Activated T-helper 2 cell treated with anti-CD3 and anti-CD28 coated beads, Interferon-gamma antibody, Interleukin-2, Interleukin-4, amounts not matched to agents 10 μg/mL and 5 μg/mL and 100 μg/mL, durations not matched to agents 14 hours and 24 hours and 36 hours (primary cell): ENCODE measurements around the gene ICA1. TPM values are rescaled to one million over a fixed set of nuclear protein-coding genes. Genes with fewer than 3 reads are reported as not detected.
A peak's percentile ranks its signal among the peaks of the same experiment; 100 is the strongest.

ENCODE experiments used
- DNase-seq: peaks from one replicate; pipeline ENCODE4 v3.0.0; 2021; ENCODE audit warnings: low spot score
- H3K27ac Mint-ChIP-seq: one replicate; pipeline ENCODE4 v1.8.0; 2021; ENCODE audit warnings: mixed read lengths
- H3K27me3 Mint-ChIP-seq: one replicate; pipeline ENCODE4 v1.8.0; 2021; ENCODE audit warnings: low read depth, mixed read lengths
- H3K36me3 Mint-ChIP-seq: one replicate; pipeline ENCODE4 v1.8.0; 2021; ENCODE audit warnings: low read depth, mixed read lengths
- H3K4me1 Mint-ChIP-seq: one replicate; pipeline ENCODE4 v1.8.0; 2021; ENCODE audit warnings: low read depth, mixed read lengths
- H3K4me3 Mint-ChIP-seq: one replicate; pipeline ENCODE4 v1.8.0; 2021; ENCODE audit warnings: low read depth, mild to moderate bottlenecking, moderate library complexity, mixed read lengths
- H3K9me3 Mint-ChIP-seq: one replicate; pipeline ENCODE4 v1.8.0; 2021; ENCODE audit warnings: mixed read lengths
- intact Hi-C: fragments of 100-400 bp; cut with micrococcal nuclease; formaldehyde crosslinking; loops from one replicate; pipeline ENCODE4 v1.15.1; 2023
- total RNA-seq: library from RNA; stranded (reverse); gene quantifications from 2 replicates; pipeline ENCODE4 v1.2.3, GENCODE V29; 2022

Gene ICA1
- total RNA-seq, 1 donor from 2014 or later, result 4.8 TPM

DNA sequence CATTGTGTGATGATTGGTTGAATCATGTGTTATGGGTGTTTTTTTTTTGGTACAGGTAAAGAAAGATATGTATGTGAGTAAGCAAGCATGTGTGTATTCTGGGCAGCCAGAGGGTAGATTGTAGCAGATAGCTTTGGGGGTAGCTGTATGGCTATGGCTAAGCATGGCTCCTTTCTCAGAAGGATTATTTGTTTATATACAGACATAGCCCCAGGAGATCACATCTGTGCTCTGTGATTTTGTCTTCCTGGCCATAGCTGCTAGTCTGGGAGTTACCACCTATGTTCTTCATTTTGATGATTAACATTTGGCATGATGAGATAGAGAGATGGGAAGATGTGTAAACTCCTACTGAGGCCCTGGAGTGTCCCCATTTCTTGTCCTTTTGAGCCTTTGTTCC, 23.2 kb upstream of the ICA1 start:
- Mint-ChIP-seq H3K36me3 (no peaks in the 10 kb centered on the region), H3K4me3 (no peak overlapping the region), H3K4me1 (peaks cover 2% of the 10 kb centered on the region), H3K27ac (no peak overlapping the region), H3K27me3 (peaks cover 16% of the 10 kb centered on the region), H3K9me3 (no peaks in the 10 kb centered on the region)
- DNase-seq, result no peak
- intact Hi-C loops, result no loop called here

DNA sequence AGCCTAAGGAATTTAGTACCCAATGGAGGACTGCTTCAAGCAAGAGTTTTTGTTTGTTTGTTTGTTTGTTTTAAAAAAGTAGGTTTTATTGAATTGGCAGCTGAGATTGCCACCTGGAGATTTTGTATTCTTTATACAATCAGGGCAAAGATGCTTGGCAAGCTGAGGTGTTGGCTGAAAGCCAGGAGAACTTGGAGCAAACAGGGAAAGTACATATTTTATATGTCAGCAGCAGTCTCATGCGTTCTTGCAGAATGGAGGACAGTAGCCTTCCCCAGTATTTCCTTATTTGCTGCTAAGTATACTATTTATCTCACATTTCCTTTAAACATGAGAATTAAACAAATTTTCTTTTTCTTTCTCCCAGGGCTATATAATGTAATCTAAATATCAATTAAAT, 22.6 kb upstream of the ICA1 start:
- H3K4me1 Mint-ChIP-seq, result peaks cover 2% of the 10 kb centered on the region
- no peak overlapping the region for H3K4me3 Mint-ChIP-seq
- intact Hi-C loops, result no loop called here

DNA sequence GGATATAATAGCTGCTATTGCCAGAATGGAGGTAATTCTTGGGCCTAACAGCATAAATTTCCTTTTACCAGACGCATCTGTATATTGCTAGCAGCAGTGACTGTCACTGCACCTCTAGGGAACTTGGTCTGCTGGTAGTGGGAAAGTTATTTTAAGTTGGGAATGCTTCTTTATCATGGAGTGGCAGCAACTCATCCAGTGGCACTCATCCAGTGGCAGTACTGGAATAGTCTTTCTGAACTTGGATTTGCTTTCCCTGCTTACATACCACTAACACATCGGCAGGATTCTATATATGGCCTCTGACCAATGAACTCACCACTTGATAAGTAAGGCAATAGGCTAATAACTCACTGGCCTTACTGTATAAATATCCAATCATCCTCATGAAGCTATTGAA, 22.0 kb upstream of the ICA1 start:
- H3K27me3 Mint-ChIP-seq, result peaks cover 10% of the 10 kb centered on the region
- no peak overlapping the region for H3K27ac Mint-ChIP-seq
- DNase-seq, result no peak
- H3K9me3 Mint-ChIP-seq, result no peaks in the 10 kb centered on the region
- H3K4me1 Mint-ChIP-seq, result peaks cover 2% of the 10 kb centered on the region
- no peaks in the 10 kb centered on the region for H3K36me3 Mint-ChIP-seq
- H3K4me3 Mint-ChIP-seq, result no peak overlapping the region
- intact Hi-C loops, result no loop called here

More for the DNA sequence above, 22.6 kb upstream of the ICA1 start:
- Mint-ChIP-seq H3K27ac (no peak overlapping the region), H3K27me3 (peaks cover 16% of the 10 kb centered on the region), H3K36me3 (no peaks in the 10 kb centered on the region), H3K9me3 (no peaks in the 10 kb centered on the region)
- DNase-seq, result no peak

DNA sequence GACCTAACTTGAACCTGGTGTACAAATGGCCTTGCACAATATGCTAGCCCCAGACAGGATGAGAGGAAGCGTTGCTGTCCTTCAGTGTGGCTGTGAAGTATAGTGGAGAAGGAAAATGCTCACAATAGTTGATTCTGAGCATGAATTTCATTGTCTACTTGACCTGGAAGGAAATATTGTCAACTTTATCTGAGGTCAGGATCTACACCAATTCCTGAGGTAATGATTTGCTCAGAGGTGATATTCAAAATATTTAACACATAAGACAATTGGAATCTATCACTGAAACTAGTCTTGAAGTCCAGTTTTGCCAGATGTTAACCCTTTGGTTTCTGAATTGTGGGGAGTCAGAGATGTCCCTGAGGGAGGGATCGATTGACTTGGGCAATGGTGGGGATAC, 20.9 kb upstream of the ICA1 start:
- Mint-ChIP-seq H3K4me1 (peaks cover 2% of the 10 kb centered on the region), H3K27me3 (peaks cover 14% of the 10 kb centered on the region), H3K27ac (no peak overlapping the region), H3K4me3 (no peak overlapping the region), H3K9me3 (no peaks in the 10 kb centered on the region), H3K36me3 (no peaks in the 10 kb centered on the region)
- intact Hi-C loops, result no loop called here
- no peak for DNase-seq

DNA sequence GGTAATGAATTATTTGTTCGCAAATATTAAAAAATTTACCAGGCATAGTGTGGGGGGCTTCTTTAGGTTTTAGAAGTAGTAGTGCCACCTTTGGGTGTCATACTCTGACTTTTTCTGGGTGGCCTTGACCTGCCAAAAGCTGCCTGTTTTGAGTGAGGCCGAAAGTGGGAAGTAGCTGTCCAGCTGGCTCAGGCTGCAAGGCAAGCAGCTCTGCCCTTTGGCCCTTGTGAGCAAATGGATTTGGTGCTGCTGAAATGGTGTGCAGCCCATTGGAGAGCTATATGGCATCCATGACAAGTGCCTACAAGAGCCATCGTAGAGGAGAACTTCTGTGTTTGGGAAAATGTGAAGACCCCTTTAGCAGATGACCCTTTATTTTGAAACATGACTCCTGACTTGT, 20.2 kb upstream of the ICA1 start:
- no peak for DNase-seq
- intact Hi-C loops, result no loop called here
- Mint-ChIP-seq H3K4me3 (no peak overlapping the region), H3K36me3 (no peaks in the 10 kb centered on the region), H3K27me3 (peaks cover 11% of the 10 kb centered on the region), H3K4me1 (no peaks in the 10 kb centered on the region), H3K9me3 (no peaks in the 10 kb centered on the region), H3K27ac (no peak overlapping the region)

DNA sequence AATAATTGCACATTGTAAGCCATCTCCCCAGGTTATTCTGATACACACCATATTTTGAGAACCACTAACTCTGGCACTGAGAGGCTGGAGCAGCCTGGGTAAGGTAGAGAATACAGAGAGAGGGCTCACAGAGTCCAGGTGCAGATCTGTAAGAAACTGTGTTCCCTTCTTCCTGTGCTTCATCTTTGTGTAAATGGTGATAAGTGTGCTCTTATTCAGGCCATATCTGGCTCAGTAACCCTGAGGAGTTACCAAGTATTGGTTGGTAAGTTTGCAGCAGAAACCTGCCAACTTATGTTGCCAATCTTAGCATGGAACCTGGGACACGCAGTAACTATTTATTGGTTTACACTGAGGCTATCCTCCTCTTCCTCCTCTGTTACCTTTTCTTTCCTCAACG, 16.2 kb upstream of the ICA1 start:
- H3K4me3 Mint-ChIP-seq, result no peak overlapping the region
- H3K9me3 Mint-ChIP-seq, result no peaks in the 10 kb centered on the region
- H3K27me3 Mint-ChIP-seq, result peaks cover 16% of the 10 kb centered on the region
- H3K4me1 Mint-ChIP-seq, result peaks cover 3% of the 10 kb centered on the region
- no peak for DNase-seq
- intact Hi-C loops, result no loop called here
- no peaks in the 10 kb centered on the region for H3K36me3 Mint-ChIP-seq
- no peak overlapping the region for H3K27ac Mint-ChIP-seq

DNA sequence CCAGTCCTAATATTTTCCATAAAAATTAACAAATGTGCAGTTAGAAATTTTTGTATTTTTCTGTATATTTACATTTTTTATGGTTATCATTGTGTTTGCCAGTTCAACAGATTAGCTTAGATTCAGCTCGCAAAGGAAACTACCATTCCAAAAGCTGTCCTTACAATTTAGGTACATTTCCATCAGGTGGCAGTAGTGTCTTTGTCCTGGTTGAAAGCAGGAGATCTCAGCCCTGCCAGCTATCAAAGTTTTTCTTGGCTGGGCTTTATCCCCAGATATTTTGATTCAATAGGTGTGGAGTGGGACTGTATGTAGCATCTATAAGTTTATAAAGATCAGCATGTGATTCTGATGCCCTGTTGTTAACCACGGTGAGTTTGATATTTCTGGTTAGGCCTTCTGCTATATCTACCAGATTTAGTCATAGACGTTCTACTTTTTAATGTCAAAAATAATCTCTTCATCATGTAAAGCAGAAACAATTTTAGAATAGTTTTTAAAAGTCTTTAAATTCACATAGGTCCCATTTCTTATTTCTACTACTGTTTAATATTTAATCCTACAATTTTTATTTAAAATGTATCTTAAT, 15.5 kb upstream of the ICA1 start:
- Mint-ChIP-seq H3K27ac (no peak overlapping the region), H3K27me3 (peaks cover 16% of the 10 kb centered on the region), H3K4me1 (peaks cover 3% of the 10 kb centered on the region), H3K9me3 (no peaks in the 10 kb centered on the region), H3K4me3 (no peak overlapping the region), H3K36me3 (no peaks in the 10 kb centered on the region)
- no peak for DNase-seq
- intact Hi-C loops, result no loop called here

DNA sequence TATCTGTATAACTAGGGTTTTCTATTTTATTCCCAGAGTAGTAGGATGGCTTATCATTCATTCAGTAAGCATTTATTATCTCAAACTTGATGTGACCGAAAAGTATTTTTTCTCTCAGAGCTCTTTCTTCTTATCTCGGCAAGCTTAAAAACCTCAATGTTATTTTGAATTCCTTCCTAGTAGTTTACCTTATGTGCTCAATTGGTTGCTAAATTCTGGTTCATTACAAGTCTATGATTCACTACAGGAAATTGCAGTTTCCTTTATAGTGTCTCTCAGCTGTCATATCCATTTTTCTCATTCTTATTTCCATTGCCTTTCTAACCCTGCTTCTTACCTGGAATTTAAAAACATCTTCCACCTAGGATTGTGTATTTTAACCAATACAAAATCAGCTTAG, 12.6 kb upstream of the ICA1 start:
- H3K27me3 Mint-ChIP-seq, result peaks cover 34% of the 10 kb centered on the region
- no peaks in the 10 kb centered on the region for H3K9me3 Mint-ChIP-seq
- no peak overlapping the region for H3K27ac Mint-ChIP-seq
- no peak for DNase-seq
- intact Hi-C loops, result no loop called here
- H3K4me1 Mint-ChIP-seq, result peaks cover 3% of the 10 kb centered on the region
- no peaks in the 10 kb centered on the region for H3K36me3 Mint-ChIP-seq
- no peak overlapping the region for H3K4me3 Mint-ChIP-seq

DNA sequence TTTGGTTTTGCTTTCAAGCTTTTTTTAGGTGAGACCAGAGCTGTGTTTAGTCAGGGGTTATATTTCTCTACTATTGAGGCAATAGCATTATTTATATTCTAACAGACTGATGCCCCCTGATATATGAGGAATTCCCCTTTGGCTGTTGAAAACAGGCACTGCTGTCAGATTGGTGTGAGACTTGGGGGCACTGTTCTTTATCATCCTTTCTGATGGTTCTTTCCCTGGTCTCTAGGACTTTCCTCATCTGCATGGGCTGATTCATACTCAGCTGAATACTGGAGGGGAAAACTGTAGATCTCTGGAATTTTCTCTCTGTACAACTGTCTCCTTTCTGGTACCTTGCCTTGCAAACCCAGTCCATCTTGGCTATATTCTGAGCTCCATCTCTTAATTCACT, 10.0 kb upstream of the ICA1 start:
- H3K27me3 Mint-ChIP-seq, result peaks cover 37% of the 10 kb centered on the region
- no peak for DNase-seq
- intact Hi-C loops, result no loop called here
- peaks cover 3% of the 10 kb centered on the region for H3K4me1 Mint-ChIP-seq
- no peaks in the 10 kb centered on the region for H3K36me3 Mint-ChIP-seq
- H3K4me3 Mint-ChIP-seq, result no peak overlapping the region
- H3K27ac Mint-ChIP-seq, result no peak overlapping the region
- no peaks in the 10 kb centered on the region for H3K9me3 Mint-ChIP-seq

DNA sequence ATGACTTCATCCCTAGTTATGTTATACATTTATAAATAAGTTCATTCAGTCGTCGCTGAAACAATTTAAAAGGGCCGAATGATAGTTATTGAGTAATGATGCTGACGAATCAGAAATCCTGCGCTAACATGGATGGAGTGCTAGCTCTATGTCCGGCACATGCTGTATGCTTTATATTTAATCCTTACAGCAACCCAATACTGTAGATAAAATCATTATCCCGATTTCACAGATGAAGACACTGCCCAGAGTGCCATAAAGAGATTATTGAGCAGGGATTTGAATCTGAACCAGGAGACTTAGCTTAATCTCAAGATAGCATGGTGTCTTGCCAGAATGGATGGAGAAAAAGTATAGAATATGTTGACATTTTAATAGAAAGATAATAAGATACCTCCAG, 1.1 kb upstream of the ICA1 start:
- peaks cover 64% of the 10 kb centered on the region for H3K27me3 Mint-ChIP-seq

DNA sequence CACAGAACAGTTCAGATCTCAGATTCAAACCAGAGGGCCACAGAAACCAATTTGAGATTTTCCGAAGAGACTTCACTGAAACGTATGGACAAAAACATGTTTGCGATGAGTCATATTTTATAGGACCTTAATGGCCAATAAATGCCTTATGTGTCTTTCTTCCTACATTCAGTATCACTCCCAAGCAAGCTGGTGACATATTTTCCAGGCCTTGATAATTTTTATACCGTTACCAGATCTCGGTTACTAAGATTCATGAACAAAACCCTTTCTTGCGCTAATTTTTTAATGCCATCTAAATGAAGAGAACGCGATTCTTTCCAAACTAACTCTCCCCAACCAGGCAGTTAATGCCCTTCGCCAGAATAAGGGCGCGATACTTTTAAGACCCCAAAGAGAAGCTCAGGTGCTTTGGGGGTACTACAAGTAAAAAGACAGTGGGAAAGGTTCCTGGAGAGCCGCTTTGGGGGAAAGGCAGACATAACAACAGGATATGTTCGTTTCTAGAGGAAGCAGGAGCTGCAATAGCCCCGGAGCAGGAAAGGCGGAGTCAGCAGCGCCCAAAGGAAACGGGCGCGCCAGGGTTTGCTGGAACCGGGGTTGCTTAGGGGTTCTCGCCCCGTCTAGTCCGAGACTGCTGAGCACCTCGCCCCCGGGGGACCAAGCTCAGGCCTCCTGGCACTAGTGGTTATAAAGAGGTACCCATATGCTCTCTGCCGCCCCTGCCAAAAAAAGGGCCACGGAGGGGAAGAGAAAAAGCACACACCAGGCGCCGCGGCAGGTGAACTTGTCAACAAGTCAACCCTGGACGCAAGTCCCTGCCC, 884 bp downstream of the ICA1 start:
- H3K36me3 Mint-ChIP-seq, result no peaks in the 10 kb centered on the region
- peaks cover 58% of the 10 kb centered on the region for H3K27me3 Mint-ChIP-seq
- peak overlapping the region; percentile 39 for H3K27ac Mint-ChIP-seq
- peaks cover 6% of the 10 kb centered on the region for H3K4me1 Mint-ChIP-seq
- peak; percentile 9 for DNase-seq
- H3K9me3 Mint-ChIP-seq, result no peaks in the 10 kb centered on the region
- intact Hi-C loops, result loop anchor here (1.0 kb wide), 1 partner anchor 12 kb away; no protein-coding TSS in a partner anchor
- H3K4me3 Mint-ChIP-seq, result peak overlapping the region; percentile 80

More for the DNA sequence above, 1.1 kb upstream of the ICA1 start:
- Mint-ChIP-seq H3K4me1 (peaks cover 6% of the 10 kb centered on the region), H3K36me3 (no peaks in the 10 kb centered on the region), H3K27ac (no peak overlapping the region), H3K4me3 (peak overlapping the region; percentile 56), H3K9me3 (no peaks in the 10 kb centered on the region)
- intact Hi-C loops, result no loop called here
- DNase-seq, result no peak

DNA sequence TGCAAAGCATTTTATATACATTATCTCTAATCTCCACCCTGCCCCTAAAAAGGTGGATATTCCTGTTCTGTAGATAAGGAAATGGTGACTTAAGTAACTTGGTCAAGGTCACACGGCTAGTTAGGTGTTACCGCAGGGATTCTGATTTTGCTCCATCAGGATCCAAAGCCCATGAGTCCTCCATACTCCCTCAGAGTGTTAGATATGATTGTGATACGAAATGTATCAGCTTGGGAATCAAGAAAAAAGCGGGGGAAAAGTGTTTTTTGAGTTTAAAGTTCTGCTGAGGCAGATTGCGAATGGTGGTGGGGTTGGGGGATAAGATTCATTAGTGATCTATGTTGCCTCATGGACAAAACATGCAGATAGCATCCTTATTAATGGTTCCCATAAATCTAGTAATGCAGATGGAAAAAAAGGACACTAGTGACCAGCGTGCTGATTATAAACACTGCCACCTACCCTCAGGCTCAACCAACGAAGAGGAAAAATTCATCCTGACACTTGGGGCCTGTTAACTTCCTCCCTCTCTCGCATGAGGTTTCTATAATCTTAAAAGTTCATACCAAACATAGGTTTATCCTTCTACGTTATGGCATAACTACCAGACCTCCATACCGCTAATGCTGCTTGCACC, 2.3 kb downstream of the ICA1 start:
- Mint-ChIP-seq H3K36me3 (no peaks in the 10 kb centered on the region), H3K4me3 (no peak overlapping the region), H3K27me3 (peaks cover 49% of the 10 kb centered on the region), H3K4me1 (peaks cover 6% of the 10 kb centered on the region), H3K9me3 (no peaks in the 10 kb centered on the region), H3K27ac (no peak overlapping the region)
- intact Hi-C loops, result loop anchor here (1.0 kb wide), 1 partner anchor 10 kb away; no protein-coding TSS in a partner anchor
- DNase-seq, result no peak

DNA sequence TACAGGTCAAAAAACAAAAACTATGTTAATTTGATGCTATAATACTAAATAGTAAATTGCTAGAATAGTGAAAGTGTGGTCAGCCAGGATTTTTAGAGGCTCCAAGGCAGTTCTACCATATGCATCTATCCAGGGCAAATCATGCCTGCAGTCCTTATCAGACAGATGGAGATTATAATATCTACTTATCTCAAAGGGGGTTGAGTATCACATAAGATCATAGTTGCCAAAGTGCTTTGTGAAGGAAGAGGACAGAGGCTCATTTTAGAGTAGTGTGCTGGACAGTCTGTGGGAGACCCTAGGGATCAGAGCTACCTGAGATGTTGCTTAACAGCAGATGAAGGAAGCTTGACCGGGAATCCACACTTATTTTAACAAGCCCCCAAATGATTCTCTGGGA, 3.2 kb downstream of the ICA1 start:
- Mint-ChIP-seq H3K36me3 (no peaks in the 10 kb centered on the region), H3K9me3 (no peaks in the 10 kb centered on the region), H3K27me3 (peaks cover 48% of the 10 kb centered on the region), H3K27ac (no peak overlapping the region), H3K4me3 (no peak overlapping the region), H3K4me1 (peaks cover 8% of the 10 kb centered on the region)
- intact Hi-C loops, result no loop called here
- no peak for DNase-seq
